ENCODE data around the gene CGNL1. TPM values are rescaled to one million over a fixed set of nuclear protein-coding genes. Genes with fewer than 3 reads are reported as not detected.

Gene CGNL1
- total RNA-seq, 1 donor from 2014 or later: 3.0 TPM

- H3K4me2 ChIP-seq: no peak overlapping the region
- H3K27ac ChIP-seq: no peak overlapping the region
- no peak overlapping the region for H3K4me3 Mint-ChIP-seq
- H3K36me3 Mint-ChIP-seq: no peaks in the 10 kb centered on the region
- no peak for TF ChIP-seq CTCF (IDR thresholded peaks at IDR 0.05)
- TF ChIP-seq EZH2phosphoT487 (IDR thresholded peaks at IDR 0.05): no peak
- no peak for TF ChIP-seq EZH2 (IDR thresholded peaks at IDR 0.05)
- H3K9me3 Mint-ChIP-seq: peaks cover 2% of the 10 kb centered on the region
- H3K79me2 ChIP-seq (ENCODE audit: low read depth): no peaks in the 10 kb centered on the region
- H3K36me3 ChIP-seq: no peaks in the 10 kb centered on the region
- no peak overlapping the region for H3K9ac ChIP-seq
- H3K27me3 Mint-ChIP-seq (ENCODE audit: insufficient read depth, low read depth): peaks cover 2% of the 10 kb centered on the region
- no peak overlapping the region for H3K27ac Mint-ChIP-seq
- no peak for DNase-seq (ENCODE audit: low spot score)
- peaks cover 18% of the 10 kb centered on the region for H3K4me1 ChIP-seq
- H3K4me1 Mint-ChIP-seq: peaks cover 8% of the 10 kb centered on the region
- no peak overlapping the region for H3K4me3 ChIP-seq
- H3K9me3 ChIP-seq (ENCODE audit: low read depth): no peaks in the 10 kb centered on the region
- H3K27me3 ChIP-seq: no peaks in the 10 kb centered on the region
- no peaks in the 10 kb centered on the region for H3F3A ChIP-seq (ENCODE audit: low read depth)
- H4K20me1 ChIP-seq (ENCODE audit: low read depth): no peaks in the 10 kb centered on the region
- H2AFZ ChIP-seq (replicated peaks): no peak overlapping the region
Observed at GRCh38 chr15:57436166-57436565, 59.9 kb downstream of the CGNL1 start.

GRCh38 chr15:57436961-57437360 lies 60.7 kb downstream of the CGNL1 start:
- no peaks in the 10 kb centered on the region for H3K9me3 ChIP-seq (ENCODE audit: low read depth)
- H3K27me3 ChIP-seq: no peaks in the 10 kb centered on the region
- Mint-ChIP-seq H3K27me3 (ENCODE audit: insufficient read depth, low read depth) (peaks cover 2% of the 10 kb centered on the region), H3K4me1 (peaks cover 7% of the 10 kb centered on the region), H3K27ac (no peak overlapping the region), H3K4me3 (no peak overlapping the region), H3K9me3 (peaks cover 2% of the 10 kb centered on the region), H3K36me3 (no peaks in the 10 kb centered on the region)
- H3K4me2 ChIP-seq: no peak overlapping the region
- no peak for DNase-seq (ENCODE audit: low spot score)
- H3K36me3 ChIP-seq: no peaks in the 10 kb centered on the region
- no peak overlapping the region for H2AFZ ChIP-seq (replicated peaks)
- no peaks in the 10 kb centered on the region for H3K79me2 ChIP-seq (ENCODE audit: low read depth)
- no peak overlapping the region for H3K27ac ChIP-seq
- H3K4me3 ChIP-seq: no peak overlapping the region
- no peak for TF ChIP-seq EZH2phosphoT487 (IDR thresholded peaks at IDR 0.05)
- TF ChIP-seq EZH2 (IDR thresholded peaks at IDR 0.05): no peak
- TF ChIP-seq CTCF (IDR thresholded peaks at IDR 0.05): no peak
- no peak overlapping the region for H3K9ac ChIP-seq
- no peaks in the 10 kb centered on the region for H3F3A ChIP-seq (ENCODE audit: low read depth)
- peaks cover 11% of the 10 kb centered on the region for H3K4me1 ChIP-seq
- H4K20me1 ChIP-seq (ENCODE audit: low read depth): no peaks in the 10 kb centered on the region

GRCh38 chr15:57437564-57437963 lies 61.3 kb downstream of the CGNL1 start:
- Histone ChIP-seq H3K79me2 (ENCODE audit: low read depth) (no peaks in the 10 kb centered on the region), H3K36me3 (no peaks in the 10 kb centered on the region), H3K27me3 (no peaks in the 10 kb centered on the region), H3K9me3 (ENCODE audit: low read depth) (no peaks in the 10 kb centered on the region), H3K27ac (no peak overlapping the region), H4K20me1 (ENCODE audit: low read depth) (no peaks in the 10 kb centered on the region), H3F3A (ENCODE audit: low read depth) (no peaks in the 10 kb centered on the region), H3K4me1 (peaks cover 6% of the 10 kb centered on the region), H2AFZ (replicated peaks) (no peak overlapping the region), H3K4me2 (no peak overlapping the region), H3K4me3 (no peak overlapping the region), H3K9ac (no peak overlapping the region)
- DNase-seq (ENCODE audit: low spot score): no peak
- TF ChIP-seq EZH2phosphoT487 (IDR thresholded peaks at IDR 0.05): no peak
- no peak for TF ChIP-seq CTCF (IDR thresholded peaks at IDR 0.05)
- TF ChIP-seq EZH2 (IDR thresholded peaks at IDR 0.05): no peak
- Mint-ChIP-seq H3K4me1 (peaks cover 4% of the 10 kb centered on the region), H3K27ac (no peak overlapping the region), H3K36me3 (no peaks in the 10 kb centered on the region), H3K27me3 (ENCODE audit: insufficient read depth, low read depth) (peaks cover 2% of the 10 kb centered on the region), H3K4me3 (no peak overlapping the region), H3K9me3 (peaks cover 2% of the 10 kb centered on the region)
